K562 (cell line): ENCODE measurements around the gene ASPG. TPM values are rescaled to one million over a fixed set of nuclear protein-coding genes. Genes with fewer than 3 reads are reported as not detected.

ENCODE experiments used
- ATAC-seq: fragments of 200-7000 bp; cut with Tn5 transposase; 3 replicates; pipeline ENCODE4 v1.9.1; 2020; ENCODE audit warnings: moderate library complexity
- BruUV-seq: library from RNA; stranded (reverse); fragments of 400-500 nt; replicated peaks from 2 replicates; lab custom pipeline; 2021; lab: Mats Ljungman, UMichigan
- CTCF ChIA-PET: fragments of 300-600 bp; formaldehyde crosslinking; extraction: SDS; loops from one replicate; lab custom pipeline; 2021; ENCODE audit warnings: low intra/inter-chr PET ratio; lab: Yijun Ruan, JAX
- POLR2A ChIA-PET: fragments of 300-600, 350-650 bp; sonication (Branson Sonifier 250); formaldehyde crosslinking; extraction: SDS; loops from one replicate; lab custom pipeline; 2021; ENCODE audit warnings: antibody characterized with exemption, inconsistent platforms; lab: Yijun Ruan, JAX
- DNase-seq, 4 experiments: peaks; one replicate each; pipeline versions ENCODE4 v3.0.0 to v3.0.0-alpha.2; 2011 to 2018; ENCODE audit warnings: low spot score in 3 of 4, mixed read lengths in 3 of 4; ENCODE audit errors: extremely low read depth in 1 of 4
- FAIRE-seq: peaks from 2 replicates; lab custom pipeline; 2011; peaks lifted over from hg19 to GRCh38; lab: Jason Lieb, UNC
- H2AFZ ChIP-seq: 2 replicates; pipeline ENCODE4 v1.6.0; 2011; ENCODE audit warnings: low read depth, low read length, control low read depth, inconsistent platforms
- H3K27ac ChIP-seq: fragments of 200-600 bp; 3 replicates; pipeline ENCODE4 v1.8.0; 2011; ENCODE audit warnings: low read depth, mild to moderate bottlenecking, control low read depth, inconsistent platforms, low read length, moderate library complexity, mixed read lengths; ENCODE audit errors: extremely low read depth
- H3K27me3 ChIP-seq, 2 experiments: fragments of 300-600 bp in 1 of 2; 2 replicates in 1 of 2; 3 replicates in 1 of 2; pipeline versions ENCODE4 v1.6.0 to v1.8.0; 2011; ENCODE audit warnings: inconsistent platforms in 2 of 2, low read length in 2 of 2, mild to moderate bottlenecking in 1 of 2, mixed read lengths in 1 of 2, moderate library complexity in 1 of 2; ENCODE audit not compliant: control insufficient read depth in 2 of 2, insufficient read depth in 2 of 2
- H3K36me3 ChIP-seq: fragments of 300-600 bp; 3 replicates; pipeline ENCODE4 v1.8.0; 2011; ENCODE audit warnings: mild to moderate bottlenecking, low read length, inconsistent platforms; ENCODE audit not compliant: control insufficient read depth, insufficient read depth
- H3K4me1 ChIP-seq, 2 experiments: fragments of 200-600 bp in 1 of 2; replicated peaks in 1 of 2; 2 replicates in 1 of 2; 3 replicates in 1 of 2; pipeline versions ENCODE4 v1.5.1 to v1.8.0; 2011; ENCODE audit warnings: inconsistent platforms in 2 of 2, low read length in 2 of 2, mild to moderate bottlenecking in 1 of 2, mixed read lengths in 1 of 2, moderate library complexity in 1 of 2; ENCODE audit not compliant: control insufficient read depth in 2 of 2, insufficient read depth in 2 of 2
- H3K4me2 ChIP-seq: 2 replicates; pipeline ENCODE4 v1.6.1; 2011; ENCODE audit warnings: low read length, control low read depth, inconsistent platforms, mixed read lengths; ENCODE audit not compliant: insufficient read depth
- H3K4me3 ChIP-seq: fragments of 200-600 bp; sonication (generic), shearing (Covaris generic); 2 replicates; pipeline ENCODE4 v1.5.1; 2016; ENCODE audit warnings: control low read depth, inconsistent platforms
- H3K79me2 ChIP-seq: fragments of 200-600 bp; 3 replicates; pipeline ENCODE4 v1.8.0; 2011; ENCODE audit warnings: low read length, inconsistent platforms; ENCODE audit not compliant: control insufficient read depth, insufficient read depth
- H3K9ac ChIP-seq, 2 experiments: 2 replicates each; pipeline versions ENCODE4 v1.6.0 to v1.6.1; 2011; ENCODE audit warnings: low read depth in 2 of 2, low read length in 2 of 2, control low read depth in 1 of 2, inconsistent platforms in 1 of 2, mild to moderate bottlenecking in 1 of 2, mixed read lengths in 1 of 2; ENCODE audit not compliant: insufficient read depth in 1 of 2
- H3K9me1 ChIP-seq: one replicate; pipeline ENCODE4 v1.6.0; 2011; ENCODE audit warnings: inconsistent platforms, mild to moderate bottlenecking, low read length, moderate library complexity; ENCODE audit not compliant: control insufficient read depth, insufficient read depth
- H3K9me3 ChIP-seq: replicated peaks from 2 replicates; pipeline ENCODE4 v1.5.1; 2011; ENCODE audit warnings: low read depth, low read length, inconsistent platforms; ENCODE audit not compliant: control insufficient read depth, insufficient read depth
- H4K20me1 ChIP-seq: replicated peaks from 2 replicates; pipeline ENCODE4 v1.6.1; 2011; ENCODE audit warnings: low read length, inconsistent platforms, mixed read lengths; ENCODE audit not compliant: control insufficient read depth, insufficient read depth
- EGR1 ChIP-seq: fragments of 450-650 bp; conservative IDR thresholded peaks from 2 replicates; pipeline ENCODE4 v1.6.1; 2017; ENCODE audit warnings: mild to moderate bottlenecking
- FOXJ3 ChIP-seq: sonication (generic); formaldehyde crosslinking; IDR thresholded peaks from 2 replicates; pipeline ENCODE4 v1.4.0; 2020; ENCODE audit warnings: mild to moderate bottlenecking, missing genetic modification reagents
- OTX1 ChIP-seq: fragments of 450-650 bp; formaldehyde crosslinking; IDR thresholded peaks from 2 replicates; pipeline ENCODE4 v1.4.0; 2022; ENCODE audit warnings: mild to moderate bottlenecking
- RBM34 ChIP-seq: fragments of 200-400 bp; formaldehyde crosslinking; IDR thresholded peaks from 2 replicates; pipeline ENCODE4 v1.6.1; 2018; ENCODE audit warnings: low read length, borderline replicate concordance; ENCODE audit not compliant: insufficient read depth
- SAFB2 ChIP-seq: fragments of 200-400 bp; formaldehyde crosslinking; IDR thresholded peaks from 2 replicates; pipeline ENCODE4 v1.6.1; 2018; ENCODE audit warnings: borderline replicate concordance, low read length, low read depth, moderate library complexity; ENCODE audit not compliant: severe bottlenecking
- TBL1XR1 ChIP-seq, 2 experiments: IDR thresholded peaks; 2 replicates each; pipeline ENCODE4 v1.6.1; 2012; ENCODE audit warnings: improper control_type of control experiment in 2 of 2, low read length in 2 of 2, mild to moderate bottlenecking in 1 of 2
- ZBTB40 ChIP-seq, 2 experiments: fragments of 450-650 bp in 1 of 2; sonication (generic) in 1 of 2; formaldehyde crosslinking in 1 of 2; IDR thresholded peaks; 2 replicates each; pipeline versions ENCODE4 v1.7.1 to v1.9.0; 2016 to 2022; ENCODE audit warnings: inconsistent platforms in 1 of 2, mild to moderate bottlenecking in 1 of 2, missing genetic modification reagents in 1 of 2
- ZC3H4 ChIP-seq: sonication (generic); formaldehyde crosslinking; IDR thresholded peaks from 2 replicates; pipeline ENCODE4 v1.9.0; 2021; ENCODE audit warnings: missing genetic modification reagents, borderline replicate concordance
- ZNF175 ChIP-seq: fragments of 200-800 bp; sonication (Bioruptor generic); IDR thresholded peaks from 2 replicates; pipeline ENCODE4 v1.6.1; 2016; ENCODE audit warnings: low read depth, mild to moderate bottlenecking, missing genetic modification characterization, missing compliant biosample characterization
- ZNF239 ChIP-seq: fragments of 250-450 bp; sonication (Bioruptor Pico); IDR thresholded peaks from 2 replicates; pipeline ENCODE4 v1.4.0; 2020; ENCODE audit warnings: mild to moderate bottlenecking
- ZNF431 ChIP-seq: sonication (generic); formaldehyde crosslinking; IDR thresholded peaks from 2 replicates; pipeline ENCODE4 v1.8.0; 2022; ENCODE audit warnings: mild to moderate bottlenecking, missing genetic modification reagents
- ZNF766 ChIP-seq: fragments of 200-800 bp; sonication (Bioruptor generic); conservative IDR thresholded peaks from 2 replicates; pipeline ENCODE4 v1.6.1; 2016; ENCODE audit warnings: missing genetic modification characterization, missing compliant biosample characterization
- WGBS: fragments of 100-300 bp; shearing (Covaris generic); methylation state at CpG from one replicate; pipeline ENCODE4 v1.1.6; 2016; ENCODE audit warnings: low coverage, mixed read lengths; ENCODE audit not compliant: insufficient coverage; ENCODE audit errors: missing lambda C conversion rate; 5-methylcytosine and 5-hydroxymethylcytosine counted together
- in situ Hi-C: fragments of 300-500 bp; cut with MboI; formaldehyde crosslinking; loops from 4 replicates; pipeline ENCODE4 v1.15.0; 2018; ENCODE audit warnings: inconsistent platforms, mixed read lengths
- intact Hi-C: fragments of 100-400 bp; cut with micrococcal nuclease; formaldehyde crosslinking; loops from 2 replicates; pipeline ENCODE4 v1.14.2; 2022
- polyA plus RNA-seq, 8 experiments: library from polyadenylated mRNA; depleted of rRNA in 4 of 8; stranded (reverse) in 5 of 8; unstranded in 3 of 8; fragments of >200 nt; fragmentation: Nextera tagmentation in 2 of 8; fragmentation: Illumina TruSeq in 1 of 8; extraction: Ambion mirVana in 2 of 8; extraction: Trizol in 1 of 8; gene quantifications; 2 replicates each; pipeline versions ENCODE4 v1.2.1 to v1.2.3, GENCODE V29; 2011 to 2014; ENCODE audit warnings: inconsistent platforms in 1 of 8, missing spikeins in 1 of 8
- total RNA-seq, 7 experiments: library from RNA; depleted of rRNA in 6 of 7; stranded (reverse); fragments of >200 nt in 6 of 7; fragmentation: Illumina TruSeq in 2 of 7; extraction: Trizol in 2 of 7; gene quantifications; 2 replicates each; pipeline versions ENCODE4 v1.2.1 to v1.2.3, GENCODE V29; 2011 to 2021; ENCODE audit warnings: low replicate concordance in 1 of 7

Gene ASPG
- total and polyA plus RNA-seq, 9 of the 15 experiments (the other 6 are each of a cell fraction or from before 2014, with no cell fraction given), result 0.18 TPM; not detected in 8

- no peak overlapping the region for H2AFZ ChIP-seq
- H3K27ac ChIP-seq, result no peak overlapping the region
- no peaks in the 10 kb centered on the region for H3K9me1 ChIP-seq
- in situ Hi-C loops (no loop called here), intact Hi-C loops (no loop called here)
- no peaks in the 10 kb centered on the region for H3K79me2 ChIP-seq
- no TSS peak for BruUV-seq
- peaks cover 0 to under 1% of the 10 kb centered on the region in 2 experiments; a peak in 1 of 5 replicates for H3K4me1 ChIP-seq
- ChIA-PET CTCF (no interaction called here), POLR2A (no interaction called here)
- no peak for TF ChIP-seq TBL1XR1 (IDR thresholded peaks at IDR 0.05; ENCODE audit: low read length in 2 of 2)
- TF ChIP-seq EGR1, result no peak
- no peak for TF ChIP-seq ZNF175
- TF ChIP-seq RBM34, result no peak
- no peak for TF ChIP-seq FOXJ3 (CRISPR knock-in tag)
- no peak for TF ChIP-seq ZNF431 (CRISPR knock-in tag)
- TF ChIP-seq ZC3H4, result no peak
- no peak for TF ChIP-seq ZBTB40 (IDR thresholded peaks at IDR 0.05)
- no peak for TF ChIP-seq ZBTB40 (CRISPR knock-in tag; IDR thresholded peaks at IDR 0.05)
- TF ChIP-seq OTX1 (CRISPR knock-in tag), result no peak
- no peak for TF ChIP-seq ZNF239 (CRISPR knock-in tag)
- TF ChIP-seq ZNF766 (CRISPR knock-in tag), result no peak
- no peak for TF ChIP-seq SAFB2
- FAIRE-seq, result no peak
- no peak overlapping the region for H3K4me2 ChIP-seq
- no peaks in the 10 kb centered on the region for H3K9me3 ChIP-seq
- H3K36me3 ChIP-seq, result no peaks in the 10 kb centered on the region
- no peak for ATAC-seq
- no peak overlapping the region for H3K4me3 ChIP-seq
- peaks cover 0 to 29% of the 10 kb centered on the region in 2 experiments; a peak in 2 of 5 replicates for H3K27me3 ChIP-seq
- H4K20me1 ChIP-seq, result no peaks in the 10 kb centered on the region
- 2% methylated on average over 9 of the region's 26 CpGs for WGBS
- H3K9ac ChIP-seq, result no peak overlapping the region; a peak in 1 of 4 replicates
- no peak for DNase-seq
These were observed 58.3 kb downstream of the ASPG start for GRCh38 chr14:104143521-104144452.
